Measurements from ENCODE around the gene NAT14. TPM values are rescaled to one million over a fixed set of nuclear protein-coding genes. Genes with fewer than 3 reads are reported as not detected.

Gene NAT14
- total and polyA plus RNA-seq, 2 of the 8 experiments (the other 6 are each of a cell fraction or from before 2014, with no cell fraction given): 47.1 to 71.2 TPM

- H3K27me3 ChIP-seq (replicated peaks in 1 of 4; ENCODE audit: control insufficient read depth in 3 of 4, extremely low read depth in 1 of 4, insufficient read depth in 3 of 4, low read length in 3 of 4): peaks cover 7 to 18% (median 12%) of the 10 kb centered on the region in 4 experiments
- no peak overlapping the region for H2AFZ ChIP-seq (ENCODE audit: low read length)
- no peak overlapping the region for H3K14ac ChIP-seq (ENCODE audit: insufficient read length)
- peak overlapping the region; percentile 41; the same call in 1 of the 2 replicates for H2BK12ac ChIP-seq (ENCODE audit: low read depth, low read length)
- peaks cover 4 to 6% of the 10 kb centered on the region in 2 experiments; a peak in 3 of 4 replicates for H3K9me3 ChIP-seq (ENCODE audit: insufficient read depth in 2 of 2, low read depth in 1 of 2, low read length in 1 of 2)
- no peak overlapping the region for H2BK5ac ChIP-seq (ENCODE audit: low read depth, low read length)
- no peak for TF ChIP-seq HDAC2 (IDR thresholded peaks at IDR 0.05; ENCODE audit: borderline replicate concordance in 1 of 2, low read depth in 2 of 2, low read length in 2 of 2)
- no peak for TF ChIP-seq RBBP5 (IDR thresholded peaks at IDR 0.05; ENCODE audit: borderline replicate concordance, low read depth, low read length)
- no peak for TF ChIP-seq GABPA (IDR thresholded peaks at IDR 0.05; ENCODE audit: borderline replicate concordance, insufficient read depth, low read length)
- no peak for TF ChIP-seq CREB1 (IDR thresholded peaks at IDR 0.05)
- ChIA-PET POLR2A (ENCODE audit: partially characterized antibody) (interaction anchor here (1.0 to 4.9 kb wide), 6 partner anchors 10 to 91 kb away, joined by 3 to 50 read pairs (median 3); partner anchors contain the start of genes NAT14, SSC5D and UBE2S), CTCF (ENCODE audit: partially characterized antibody) (interaction anchor here (0.6 to 1.5 kb wide), 8 partner anchors 9 to 413 kb away, joined by 3 to 4 read pairs (median 3); no protein-coding TSS in a partner anchor)
- WGBS, 2 experiments (ENCODE audit: extremely low coverage in 1 of 2, insufficient coverage in 1 of 2, insufficient read length in 1 of 2, insufficient replicate concordance in 2 of 2, low coverage in 1 of 2, low lambda C conversion rate in 2 of 2, missing lambda C conversion rate in 1 of 2): 71% methylated on average over 2 of the region's 2 CpGs; no CpG with 5 or more reads in 1 of the 2 experiments
- no peak overlapping the region for H3K9ac ChIP-seq (replicated peaks in 1 of 4; ENCODE audit: extremely low read depth in 1 of 4, low read depth in 3 of 4, low read length in 3 of 4)
- no peak overlapping the region for H3K18ac ChIP-seq (ENCODE audit: extremely low read depth, low read length)
- 0 out of 7 replicates have a peak, but pooled peaks cover 0 to 6% (median 2%) of the 10 kb centered on the region in 4 experiments for H3K4me1 ChIP-seq (replicated peaks in 1 of 4; ENCODE audit: control insufficient read depth in 3 of 4, insufficient read depth in 4 of 4, low read length in 3 of 4)
- no peak overlapping the region for H3K23ac ChIP-seq (ENCODE audit: insufficient read length)
- H3K4me3 ChIP-seq (ENCODE audit: extremely low read depth in 1 of 4, insufficient read depth in 2 of 4, low read depth in 3 of 4, low read length in 4 of 4): no peak overlapping the region
- H3K79me2 ChIP-seq (ENCODE audit: control insufficient read depth in 1 of 2, insufficient read depth in 2 of 2, low read length in 2 of 2): no peaks in the 10 kb centered on the region
- no peak overlapping the region for H3K4me2 ChIP-seq (ENCODE audit: insufficient read depth in 1 of 2, low read depth in 2 of 2, low read length in 2 of 2)
- DNase-seq (ENCODE audit: low read depth in 1 of 2, low spot score in 2 of 2) (no peak), FAIRE-seq (no peak)
- H3K36me3 ChIP-seq (ENCODE audit: control insufficient read depth in 2 of 4, insufficient read depth in 4 of 4, low read length in 3 of 4): peaks cover 0 to 3% (median 0%) of the 10 kb centered on the region in 4 experiments; a peak in 1 of 8 replicates
- H3K79me1 ChIP-seq (ENCODE audit: low read depth, low read length): no peaks in the 10 kb centered on the region
- H3K4ac ChIP-seq (replicated peaks; ENCODE audit: insufficient read length, low read depth, low read length): no peak overlapping the region
- no peak overlapping the region for H4K5ac ChIP-seq (ENCODE audit: insufficient read length, low read depth, low read length)
- H4K8ac ChIP-seq (ENCODE audit: extremely low read depth, insufficient read depth, low read length): no peak overlapping the region
- no peaks in the 10 kb centered on the region for H4K20me1 ChIP-seq (replicated peaks in 1 of 2; ENCODE audit: control insufficient read depth in 1 of 2, insufficient read depth in 2 of 2, low read length in 2 of 2)
- no peak overlapping the region for H2AK5ac ChIP-seq (ENCODE audit: low read depth, low read length)
- no peak overlapping the region for H4K91ac ChIP-seq (replicated peaks; ENCODE audit: insufficient read length, low read length)
- no peaks in the 10 kb centered on the region for H3K23me2 ChIP-seq (ENCODE audit: low read depth, low read length)
- no peak overlapping the region for H3K27ac ChIP-seq (ENCODE audit: low read depth, low read length)
- no peak overlapping the region for H3K56ac ChIP-seq (replicated peaks; ENCODE audit: insufficient read length, low read depth, low read length)
- no peak overlapping the region for H2BK15ac ChIP-seq (ENCODE audit: low read length)
- no peak overlapping the region for H2BK120ac ChIP-seq (replicated peaks; ENCODE audit: low read depth, low read length)
- H2BK20ac ChIP-seq (ENCODE audit: low read length): no peak overlapping the region
Measured at GRCh38 chr19:55498246-55498840, 13.4 kb downstream of the NAT14 start.
